HepG2 (cell line): Measurements from ENCODE around the gene CHIC2. TPM values are rescaled to one million over a fixed set of nuclear protein-coding genes. Genes with fewer than 3 reads are reported as not detected.

Experiments
- BORCS8-MEF2B ChIP-seq: sonication (generic); formaldehyde crosslinking; IDR thresholded peaks from 2 replicates; pipeline ENCODE4 v1.8.0; 2022; ENCODE audit warnings: mild to moderate bottlenecking, missing genetic modification reagents
- EEA1 ChIP-seq: sonication (generic); formaldehyde crosslinking; IDR thresholded peaks from 2 replicates; pipeline ENCODE4 v1.5.1; 2020; ENCODE audit warnings: mild to moderate bottlenecking, missing genetic modification reagents, borderline replicate concordance
- FIP1L1 ChIP-seq: fragments of 200-400 bp; formaldehyde crosslinking; IDR thresholded peaks from 2 replicates; pipeline ENCODE4 v1.6.1; 2018; ENCODE audit warnings: low read depth, mild to moderate bottlenecking, low read length, moderate library complexity, borderline replicate concordance; ENCODE audit not compliant: insufficient read depth
- KAT2B ChIP-seq: fragments of 150-350 bp; IDR thresholded peaks from 2 replicates; pipeline ENCODE4 v1.6.1; 2014; ENCODE audit warnings: low read depth, low read length, borderline replicate concordance
- NR2C2 ChIP-seq: sonication (generic); formaldehyde crosslinking; IDR thresholded peaks from 2 replicates; pipeline ENCODE4 v1.4.0; 2020; ENCODE audit warnings: missing genetic modification reagents, mild to moderate bottlenecking, moderate library complexity, borderline replicate concordance
- ZFP90 ChIP-seq: sonication (generic); formaldehyde crosslinking; IDR thresholded peaks from 2 replicates; pipeline ENCODE4 v1.8.0; 2022; ENCODE audit warnings: missing genetic modification reagents, mild to moderate bottlenecking, inconsistent platforms, borderline replicate concordance
- ZKSCAN8 ChIP-seq: IDR thresholded peaks from 2 replicates; pipeline ENCODE4 v1.6.1; 2016; ENCODE audit warnings: borderline replicate concordance, missing genetic modification reagents, missing compliant biosample characterization
- ZMYM2 ChIP-seq: sonication (generic); formaldehyde crosslinking; IDR thresholded peaks from 2 replicates; pipeline ENCODE4 v1.8.0; 2022; ENCODE audit warnings: mild to moderate bottlenecking, missing genetic modification reagents
- ZNF234 ChIP-seq: sonication (generic); formaldehyde crosslinking; conservative IDR thresholded peaks from 2 replicates; pipeline ENCODE4 v1.5.1; 2020; ENCODE audit warnings: mild to moderate bottlenecking, missing genetic modification reagents
- polyA plus RNA-seq, 8 experiments: library from polyadenylated mRNA; depleted of rRNA in 3 of 8; stranded (reverse) in 7 of 8; unstranded in 1 of 8; fragments of >200 nt; fragmentation: Illumina TruSeq in 4 of 8; extraction: Trizol in 4 of 8; gene quantifications; 2 replicates each; pipeline versions ENCODE4 v1.2.1 to v1.2.3, GENCODE V29; 2011 to 2016; ENCODE audit warnings: low read depth in 4 of 8, missing spikeins in 1 of 8, mixed read lengths in 1 of 8; ENCODE audit not compliant: insufficient read depth in 1 of 8
- total RNA-seq, 5 experiments: library from RNA; depleted of rRNA; stranded (reverse); fragments of >200 nt; fragmentation: Illumina TruSeq; extraction: Trizol; gene quantifications; 2 replicates each; pipeline ENCODE4 v1.2.3, GENCODE V29; 2016; ENCODE audit warnings: low read depth in 1 of 5
- TF ChIP-seq, protein P1 (sequence below): sonication (generic); formaldehyde crosslinking; IDR thresholded peaks from 2 replicates; pipeline ENCODE4 v1.5.0; 2020; ENCODE audit warnings: mild to moderate bottlenecking, missing genetic modification reagents, borderline replicate concordance
- TF ChIP-seq, protein P2 (sequence below): sonication (generic); formaldehyde crosslinking; IDR thresholded peaks from 2 replicates; pipeline ENCODE4 v1.4.0; 2020; ENCODE audit warnings: missing genetic modification reagents, borderline replicate concordance
- TF ChIP-seq, protein P3 (sequence below): sonication (generic); formaldehyde crosslinking; IDR thresholded peaks from 2 replicates; pipeline ENCODE4 v1.4.0; 2020; ENCODE audit warnings: mild to moderate bottlenecking, missing genetic modification reagents
- TF ChIP-seq, protein P4 (sequence below): sonication (generic); formaldehyde crosslinking; IDR thresholded peaks from 2 replicates; pipeline ENCODE4 v1.4.0; 2020; ENCODE audit warnings: mild to moderate bottlenecking, missing genetic modification reagents
- TF ChIP-seq, protein P5 (sequence below): sonication (generic); formaldehyde crosslinking; IDR thresholded peaks from 2 replicates; pipeline ENCODE4 v1.5.0; 2020; ENCODE audit warnings: missing genetic modification reagents

Gene CHIC2
- total and polyA plus RNA-seq, 2 of the 13 experiments (the other 11 are each of a cell fraction or from before 2014, with no cell fraction given), result 10.0 to 17.2 TPM

DNA sequence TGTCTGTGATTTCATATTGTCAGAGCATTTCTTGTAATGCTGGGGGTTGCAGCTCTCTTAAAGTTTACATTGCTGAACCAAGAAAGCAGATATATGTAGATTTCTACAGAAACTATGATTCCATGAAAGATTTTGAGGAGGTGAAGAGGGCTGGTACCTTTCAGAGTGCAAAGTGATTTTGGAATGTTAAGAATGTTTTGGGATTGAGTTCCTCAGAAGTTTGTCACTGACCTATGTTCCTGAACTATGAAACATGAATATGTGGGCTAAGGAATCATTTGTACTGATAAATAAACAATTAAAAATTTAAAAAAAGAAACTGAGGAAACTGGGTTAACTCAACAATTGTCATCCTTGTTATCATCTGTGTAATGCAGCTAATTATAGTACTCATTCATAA lies 12.3 kb upstream of the CHIC2 start (continued):
- TF ChIP-seq, protein P1, sequence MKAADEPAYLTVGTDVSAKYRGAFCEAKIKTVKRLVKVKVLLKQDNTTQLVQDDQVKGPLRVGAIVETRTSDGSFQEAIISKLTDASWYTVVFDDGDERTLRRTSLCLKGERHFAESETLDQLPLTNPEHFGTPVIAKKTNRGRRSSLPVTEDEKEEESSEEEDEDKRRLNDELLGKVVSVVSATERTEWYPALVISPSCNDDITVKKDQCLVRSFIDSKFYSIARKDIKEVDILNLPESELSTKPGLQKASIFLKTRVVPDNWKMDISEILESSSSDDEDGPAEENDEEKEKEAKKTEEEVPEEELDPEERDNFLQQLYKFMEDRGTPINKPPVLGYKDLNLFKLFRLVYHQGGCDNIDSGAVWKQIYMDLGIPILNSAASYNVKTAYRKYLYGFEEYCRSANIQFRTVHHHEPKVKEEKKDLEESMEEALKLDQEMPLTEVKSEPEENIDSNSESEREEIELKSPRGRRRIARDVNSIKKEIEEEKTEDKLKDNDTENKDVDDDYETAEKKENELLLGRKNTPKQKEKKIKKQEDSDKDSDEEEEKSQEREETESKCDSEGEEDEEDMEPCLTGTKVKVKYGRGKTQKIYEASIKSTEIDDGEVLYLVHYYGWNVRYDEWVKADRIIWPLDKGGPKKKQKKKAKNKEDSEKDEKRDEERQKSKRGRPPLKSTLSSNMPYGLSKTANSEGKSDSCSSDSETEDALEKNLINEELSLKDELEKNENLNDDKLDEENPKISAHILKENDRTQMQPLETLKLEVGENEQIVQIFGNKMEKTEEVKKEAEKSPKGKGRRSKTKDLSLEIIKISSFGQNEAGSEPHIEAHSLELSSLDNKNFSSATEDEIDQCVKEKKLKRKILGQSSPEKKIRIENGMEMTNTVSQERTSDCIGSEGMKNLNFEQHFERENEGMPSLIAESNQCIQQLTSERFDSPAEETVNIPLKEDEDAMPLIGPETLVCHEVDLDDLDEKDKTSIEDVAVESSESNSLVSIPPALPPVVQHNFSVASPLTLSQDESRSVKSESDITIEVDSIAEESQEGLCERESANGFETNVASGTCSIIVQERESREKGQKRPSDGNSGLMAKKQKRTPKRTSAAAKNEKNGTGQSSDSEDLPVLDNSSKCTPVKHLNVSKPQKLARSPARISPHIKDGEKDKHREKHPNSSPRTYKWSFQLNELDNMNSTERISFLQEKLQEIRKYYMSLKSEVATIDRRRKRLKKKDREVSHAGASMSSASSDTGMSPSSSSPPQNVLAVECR (CRISPR knock-in tag), result no peak
- TF ChIP-seq FIP1L1, result no peak
- TF ChIP-seq, protein P2, sequence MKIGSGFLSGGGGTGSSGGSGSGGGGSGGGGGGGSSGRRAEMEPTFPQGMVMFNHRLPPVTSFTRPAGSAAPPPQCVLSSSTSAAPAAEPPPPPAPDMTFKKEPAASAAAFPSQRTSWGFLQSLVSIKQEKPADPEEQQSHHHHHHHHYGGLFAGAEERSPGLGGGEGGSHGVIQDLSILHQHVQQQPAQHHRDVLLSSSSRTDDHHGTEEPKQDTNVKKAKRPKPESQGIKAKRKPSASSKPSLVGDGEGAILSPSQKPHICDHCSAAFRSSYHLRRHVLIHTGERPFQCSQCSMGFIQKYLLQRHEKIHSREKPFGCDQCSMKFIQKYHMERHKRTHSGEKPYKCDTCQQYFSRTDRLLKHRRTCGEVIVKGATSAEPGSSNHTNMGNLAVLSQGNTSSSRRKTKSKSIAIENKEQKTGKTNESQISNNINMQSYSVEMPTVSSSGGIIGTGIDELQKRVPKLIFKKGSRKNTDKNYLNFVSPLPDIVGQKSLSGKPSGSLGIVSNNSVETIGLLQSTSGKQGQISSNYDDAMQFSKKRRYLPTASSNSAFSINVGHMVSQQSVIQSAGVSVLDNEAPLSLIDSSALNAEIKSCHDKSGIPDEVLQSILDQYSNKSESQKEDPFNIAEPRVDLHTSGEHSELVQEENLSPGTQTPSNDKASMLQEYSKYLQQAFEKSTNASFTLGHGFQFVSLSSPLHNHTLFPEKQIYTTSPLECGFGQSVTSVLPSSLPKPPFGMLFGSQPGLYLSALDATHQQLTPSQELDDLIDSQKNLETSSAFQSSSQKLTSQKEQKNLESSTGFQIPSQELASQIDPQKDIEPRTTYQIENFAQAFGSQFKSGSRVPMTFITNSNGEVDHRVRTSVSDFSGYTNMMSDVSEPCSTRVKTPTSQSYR, result no peak
- TF ChIP-seq EEA1 (CRISPR knock-in tag), result no peak
- TF ChIP-seq ZMYM2, result no peak
- TF ChIP-seq, protein P3, sequence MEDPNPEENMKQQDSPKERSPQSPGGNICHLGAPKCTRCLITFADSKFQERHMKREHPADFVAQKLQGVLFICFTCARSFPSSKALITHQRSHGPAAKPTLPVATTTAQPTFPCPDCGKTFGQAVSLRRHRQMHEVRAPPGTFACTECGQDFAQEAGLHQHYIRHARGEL (CRISPR knock-in tag), result no peak
- no peak for TF ChIP-seq ZKSCAN8 (CRISPR knock-in tag)
- TF ChIP-seq, protein P4, sequence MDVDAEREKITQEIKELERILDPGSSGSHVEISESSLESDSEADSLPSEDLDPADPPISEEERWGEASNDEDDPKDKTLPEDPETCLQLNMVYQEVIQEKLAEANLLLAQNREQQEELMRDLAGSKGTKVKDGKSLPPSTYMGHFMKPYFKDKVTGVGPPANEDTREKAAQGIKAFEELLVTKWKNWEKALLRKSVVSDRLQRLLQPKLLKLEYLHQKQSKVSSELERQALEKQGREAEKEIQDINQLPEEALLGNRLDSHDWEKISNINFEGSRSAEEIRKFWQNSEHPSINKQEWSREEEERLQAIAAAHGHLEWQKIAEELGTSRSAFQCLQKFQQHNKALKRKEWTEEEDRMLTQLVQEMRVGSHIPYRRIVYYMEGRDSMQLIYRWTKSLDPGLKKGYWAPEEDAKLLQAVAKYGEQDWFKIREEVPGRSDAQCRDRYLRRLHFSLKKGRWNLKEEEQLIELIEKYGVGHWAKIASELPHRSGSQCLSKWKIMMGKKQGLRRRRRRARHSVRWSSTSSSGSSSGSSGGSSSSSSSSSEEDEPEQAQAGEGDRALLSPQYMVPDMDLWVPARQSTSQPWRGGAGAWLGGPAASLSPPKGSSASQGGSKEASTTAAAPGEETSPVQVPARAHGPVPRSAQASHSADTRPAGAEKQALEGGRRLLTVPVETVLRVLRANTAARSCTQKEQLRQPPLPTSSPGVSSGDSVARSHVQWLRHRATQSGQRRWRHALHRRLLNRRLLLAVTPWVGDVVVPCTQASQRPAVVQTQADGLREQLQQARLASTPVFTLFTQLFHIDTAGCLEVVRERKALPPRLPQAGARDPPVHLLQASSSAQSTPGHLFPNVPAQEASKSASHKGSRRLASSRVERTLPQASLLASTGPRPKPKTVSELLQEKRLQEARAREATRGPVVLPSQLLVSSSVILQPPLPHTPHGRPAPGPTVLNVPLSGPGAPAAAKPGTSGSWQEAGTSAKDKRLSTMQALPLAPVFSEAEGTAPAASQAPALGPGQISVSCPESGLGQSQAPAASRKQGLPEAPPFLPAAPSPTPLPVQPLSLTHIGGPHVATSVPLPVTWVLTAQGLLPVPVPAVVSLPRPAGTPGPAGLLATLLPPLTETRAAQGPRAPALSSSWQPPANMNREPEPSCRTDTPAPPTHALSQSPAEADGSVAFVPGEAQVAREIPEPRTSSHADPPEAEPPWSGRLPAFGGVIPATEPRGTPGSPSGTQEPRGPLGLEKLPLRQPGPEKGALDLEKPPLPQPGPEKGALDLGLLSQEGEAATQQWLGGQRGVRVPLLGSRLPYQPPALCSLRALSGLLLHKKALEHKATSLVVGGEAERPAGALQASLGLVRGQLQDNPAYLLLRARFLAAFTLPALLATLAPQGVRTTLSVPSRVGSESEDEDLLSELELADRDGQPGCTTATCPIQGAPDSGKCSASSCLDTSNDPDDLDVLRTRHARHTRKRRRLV (CRISPR knock-in tag), result no peak
- TF ChIP-seq KAT2B, result no peak
- no peak for TF ChIP-seq NR2C2
- no peak for TF ChIP-seq ZFP90 (CRISPR knock-in tag)
- no peak for TF ChIP-seq ZNF234
- TF ChIP-seq BORCS8-MEF2B (CRISPR knock-in tag), result no peak
- TF ChIP-seq, protein P5, sequence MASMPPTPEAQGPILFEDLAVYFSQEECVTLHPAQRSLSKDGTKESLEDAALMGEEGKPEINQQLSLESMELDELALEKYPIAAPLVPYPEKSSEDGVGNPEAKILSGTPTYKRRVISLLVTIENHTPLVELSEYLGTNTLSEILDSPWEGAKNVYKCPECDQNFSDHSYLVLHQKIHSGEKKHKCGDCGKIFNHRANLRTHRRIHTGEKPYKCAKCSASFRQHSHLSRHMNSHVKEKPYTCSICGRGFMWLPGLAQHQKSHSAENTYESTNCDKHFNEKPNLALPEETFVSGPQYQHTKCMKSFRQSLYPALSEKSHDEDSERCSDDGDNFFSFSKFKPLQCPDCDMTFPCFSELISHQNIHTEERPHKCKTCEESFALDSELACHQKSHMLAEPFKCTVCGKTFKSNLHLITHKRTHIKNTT (CRISPR knock-in tag), result no peak
